Caco-2 (cell line): ENCODE measurements around the gene STX8. TPM values are rescaled to one million over a fixed set of nuclear protein-coding genes. Genes with fewer than 3 reads are reported as not detected.

Experiments
- BruUV-seq: library from RNA; stranded (reverse); fragments of 400-500 nt; replicated peaks from 2 replicates; lab custom pipeline; 2021; lab: Mats Ljungman, UMichigan
- CTCF ChIA-PET: fragments of 300-600 bp; sonication (Branson Sonifier 250); formaldehyde crosslinking; loops from one replicate; lab custom pipeline; 2022; ENCODE audit warnings: antibody characterized with exemption; lab: Charles Lee
- POLR2A ChIA-PET: fragments of 300-600 bp; sonication (Branson Sonifier 250); formaldehyde crosslinking; loops from one replicate; lab custom pipeline; 2022; ENCODE audit warnings: antibody characterized with exemption; lab: Charles Lee
- DNase-seq, 2 experiments: peaks; one replicate each; pipeline versions ENCODE4 v3.0.0 to v3.0.0-alpha.2; 2020 to 2022
- H3K27me3 ChIP-seq: replicated peaks from 2 replicates; pipeline ENCODE4 v1.6.0; 2011; ENCODE audit warnings: low read length; ENCODE audit not compliant: control insufficient read depth, insufficient read depth
- H3K36me3 ChIP-seq: 2 replicates; pipeline ENCODE4 v1.5.1; 2011; ENCODE audit warnings: low read length; ENCODE audit not compliant: control insufficient read depth, insufficient read depth
- H3K4me1 ChIP-seq: fragments of 250-450 bp; sonication (Bioruptor Pico); 2 replicates; pipeline ENCODE4 v1.5.1; 2020; ENCODE audit warnings: mild to moderate bottlenecking
- H3K4me3 ChIP-seq: 2 replicates; pipeline ENCODE4 v1.5.1; 2011; ENCODE audit warnings: low read depth, mild to moderate bottlenecking, control low read depth, low read length
- H3K9me3 ChIP-seq: fragments of 250-450 bp; sonication (Bioruptor Pico); 2 replicates; pipeline ENCODE4 v1.5.1; 2020; ENCODE audit warnings: mild to moderate bottlenecking, moderate library complexity
- H3K27ac Mint-ChIP-seq: one replicate; pipeline ENCODE4 v1.8.0; 2022; ENCODE audit warnings: mixed read lengths; ENCODE audit not compliant: unreplicated experiment
- H3K27me3 Mint-ChIP-seq: one replicate; pipeline ENCODE4 v1.8.0; 2022; ENCODE audit warnings: mixed read lengths; ENCODE audit not compliant: insufficient read depth, unreplicated experiment
- H3K36me3 Mint-ChIP-seq: one replicate; pipeline ENCODE4 v1.8.0; 2022; ENCODE audit warnings: mild to moderate bottlenecking, mixed read lengths; ENCODE audit not compliant: insufficient read depth, unreplicated experiment
- H3K4me1 Mint-ChIP-seq: one replicate; pipeline ENCODE4 v1.8.0; 2022; ENCODE audit warnings: low read depth, mixed read lengths; ENCODE audit not compliant: unreplicated experiment
- H3K4me3 Mint-ChIP-seq: one replicate; pipeline ENCODE4 v1.8.0; 2022; ENCODE audit warnings: mild to moderate bottlenecking, moderate library complexity, mixed read lengths; ENCODE audit not compliant: unreplicated experiment
- H3K9me3 Mint-ChIP-seq: one replicate; pipeline ENCODE4 v1.8.0; 2022; ENCODE audit warnings: mixed read lengths; ENCODE audit not compliant: unreplicated experiment
- intact Hi-C: fragments of 100-400 bp; cut with micrococcal nuclease; formaldehyde crosslinking; loops from one replicate; pipeline ENCODE4 v1.10.0; 2022; ENCODE audit not compliant: unreplicated experiment
- total RNA-seq: library from RNA; stranded (reverse); gene quantifications from 2 replicates; pipeline ENCODE4 v1.2.3, GENCODE V29; 2022
- TF ChIP-seq, protein P1 (sequence below), 2 experiments: fragments of 200-600 bp in 1 of 2; IDR thresholded peaks; 1 replicate in 1 of 2; 2 replicates in 1 of 2; pipeline versions ENCODE4 v1.5.1 to v1.8.0; 2011 to 2022; ENCODE audit warnings: antibody characterized with exemption in 1 of 2, control low read depth in 1 of 2, inconsistent platforms in 1 of 2, low read depth in 1 of 2, low read length in 1 of 2, mild to moderate bottlenecking in 1 of 2, moderate library complexity in 1 of 2; ENCODE audit not compliant: insufficient read depth in 1 of 2, severe bottlenecking in 1 of 2, unreplicated experiment in 1 of 2

The STX8 gene
- total RNA-seq, 1 experiment from 2014 or later = 22.6 TPM

DNA sequence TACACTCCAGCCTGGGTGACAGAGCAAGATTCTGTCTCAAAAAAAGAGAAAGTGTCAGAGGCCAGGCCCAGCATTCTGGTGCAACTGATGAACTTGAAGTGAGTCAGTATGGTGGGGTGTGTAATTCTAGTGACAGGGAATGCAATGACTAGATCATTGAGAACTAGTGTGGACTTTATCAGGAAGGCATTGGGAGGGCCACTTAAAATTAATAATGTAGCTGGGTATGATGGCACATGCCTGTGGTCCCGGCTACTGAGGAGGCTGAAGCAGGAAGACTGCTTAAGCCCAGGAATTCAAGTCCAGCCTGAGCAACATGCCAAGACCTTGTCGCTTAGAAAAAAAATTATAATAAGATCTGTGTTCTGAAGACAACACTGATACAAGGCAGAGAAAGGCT lies 90.8 kb downstream of the STX8 start:
- Histone ChIP-seq H3K4me3 (no peak overlapping the region), H3K27me3 (no peaks in the 10 kb centered on the region), H3K36me3 (no peaks in the 10 kb centered on the region), H3K9me3 (no peaks in the 10 kb centered on the region), H3K4me1 (no peaks in the 10 kb centered on the region)
- Mint-ChIP-seq H3K9me3 (no peaks in the 10 kb centered on the region), H3K27me3 (no peaks in the 10 kb centered on the region), H3K4me3 (no peak overlapping the region), H3K27ac (no peak overlapping the region), H3K4me1 (no peaks in the 10 kb centered on the region), H3K36me3 (no peaks in the 10 kb centered on the region)
- TF ChIP-seq, protein P1, sequence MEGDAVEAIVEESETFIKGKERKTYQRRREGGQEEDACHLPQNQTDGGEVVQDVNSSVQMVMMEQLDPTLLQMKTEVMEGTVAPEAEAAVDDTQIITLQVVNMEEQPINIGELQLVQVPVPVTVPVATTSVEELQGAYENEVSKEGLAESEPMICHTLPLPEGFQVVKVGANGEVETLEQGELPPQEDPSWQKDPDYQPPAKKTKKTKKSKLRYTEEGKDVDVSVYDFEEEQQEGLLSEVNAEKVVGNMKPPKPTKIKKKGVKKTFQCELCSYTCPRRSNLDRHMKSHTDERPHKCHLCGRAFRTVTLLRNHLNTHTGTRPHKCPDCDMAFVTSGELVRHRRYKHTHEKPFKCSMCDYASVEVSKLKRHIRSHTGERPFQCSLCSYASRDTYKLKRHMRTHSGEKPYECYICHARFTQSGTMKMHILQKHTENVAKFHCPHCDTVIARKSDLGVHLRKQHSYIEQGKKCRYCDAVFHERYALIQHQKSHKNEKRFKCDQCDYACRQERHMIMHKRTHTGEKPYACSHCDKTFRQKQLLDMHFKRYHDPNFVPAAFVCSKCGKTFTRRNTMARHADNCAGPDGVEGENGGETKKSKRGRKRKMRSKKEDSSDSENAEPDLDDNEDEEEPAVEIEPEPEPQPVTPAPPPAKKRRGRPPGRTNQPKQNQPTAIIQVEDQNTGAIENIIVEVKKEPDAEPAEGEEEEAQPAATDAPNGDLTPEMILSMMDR (IDR thresholded peaks at IDR 0.05; ENCODE audit: insufficient read depth in 1 of 2, low read depth in 1 of 2, low read length in 1 of 2, severe bottlenecking in 1 of 2, unreplicated experiment in 1 of 2) = no peak
- ChIA-PET CTCF (no interaction called here), POLR2A (no interaction called here)
- intact Hi-C loops = no loop called here
- no peak for DNase-seq
- BruUV-seq = no TSS peak

- DNase-seq = no peak
- H3K4me3 Mint-ChIP-seq = no peak overlapping the region
- Histone ChIP-seq H3K4me1 (no peaks in the 10 kb centered on the region), H3K36me3 (no peaks in the 10 kb centered on the region), H3K9me3 (no peaks in the 10 kb centered on the region), H3K27me3 (no peaks in the 10 kb centered on the region), H3K4me3 (no peak overlapping the region)
- TF ChIP-seq, protein P1 (IDR thresholded peaks at IDR 0.05; ENCODE audit: insufficient read depth in 1 of 2, low read depth in 1 of 2, low read length in 1 of 2, severe bottlenecking in 1 of 2, unreplicated experiment in 1 of 2) = no peak
- ChIA-PET POLR2A (no interaction called here), CTCF (no interaction called here)
- no TSS peak for BruUV-seq
- H3K36me3 Mint-ChIP-seq = no peaks in the 10 kb centered on the region
- no peak overlapping the region for H3K27ac Mint-ChIP-seq
- H3K4me1 Mint-ChIP-seq = no peaks in the 10 kb centered on the region
- H3K9me3 Mint-ChIP-seq = no peaks in the 10 kb centered on the region
- no peaks in the 10 kb centered on the region for H3K27me3 Mint-ChIP-seq
- intact Hi-C loops = no loop called here
Measured at GRCh38 chr17:9479964-9480363, 95.7 kb downstream of the STX8 start.

DNA sequence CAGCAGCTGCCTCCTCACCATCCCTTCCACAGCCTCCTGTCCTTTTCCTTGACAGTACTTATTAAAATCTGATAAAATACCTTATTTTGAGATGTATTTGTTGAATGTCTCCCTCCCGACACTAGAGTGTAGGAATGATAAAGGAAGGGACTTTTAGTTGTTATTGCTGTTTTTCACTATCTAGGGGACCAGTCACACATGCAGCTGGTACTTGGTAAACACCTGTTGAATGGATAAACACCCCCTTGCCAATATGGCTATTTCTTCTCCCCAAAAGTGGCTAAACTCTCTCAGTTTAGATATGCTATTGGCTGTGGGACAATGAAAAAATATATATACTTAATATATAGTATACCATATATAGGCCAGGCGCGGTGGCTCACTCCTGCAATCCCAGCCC lies 96.7 kb downstream of the STX8 start:
- H3K27ac Mint-ChIP-seq = no peak overlapping the region
- ChIA-PET POLR2A (no interaction called here), CTCF (no interaction called here)
- TF ChIP-seq, protein P1 (IDR thresholded peaks at IDR 0.05; ENCODE audit: insufficient read depth in 1 of 2, low read depth in 1 of 2, low read length in 1 of 2, severe bottlenecking in 1 of 2, unreplicated experiment in 1 of 2) = no peak
- DNase-seq = no peak
- BruUV-seq = no TSS peak
- H3K27me3 Mint-ChIP-seq = no peaks in the 10 kb centered on the region
- Histone ChIP-seq H3K27me3 (no peaks in the 10 kb centered on the region), H3K9me3 (no peaks in the 10 kb centered on the region), H3K4me3 (no peak overlapping the region), H3K4me1 (no peaks in the 10 kb centered on the region), H3K36me3 (no peaks in the 10 kb centered on the region)
- no peaks in the 10 kb centered on the region for H3K9me3 Mint-ChIP-seq
- no peaks in the 10 kb centered on the region for H3K36me3 Mint-ChIP-seq
- intact Hi-C loops = no loop called here
- no peak overlapping the region for H3K4me3 Mint-ChIP-seq
- no peaks in the 10 kb centered on the region for H3K4me1 Mint-ChIP-seq
